Effector CD8-positive, alpha-beta T cell (primary cell): ENCODE data around the gene CLIP2.
"Not testable (repeated sequence)": the region's sequence is repeated elsewhere in the genome, so short reads cannot be mapped to it uniquely, and the experiment has no call there.

ENCODE experiments used
- DNase-seq: peaks from one replicate; lab custom pipeline; 2025; lab: John Stamatoyannopoulos, UW

CLIP2 gene

GRCh38 chr7:74403521-74404387 lies 114.5 kb downstream of the CLIP2 start:
- no peak for DNase-seq

GRCh38 chr7:74404388-74404700 lies 115.1 kb downstream of the CLIP2 start:
- DNase-seq: no peak

- DNase-seq: no peak
These were observed 115.5 kb downstream of the CLIP2 start for GRCh38 chr7:74404741-74405140.

GRCh38 chr7:74405191-74405898 lies 116.1 kb downstream of the CLIP2 start:
- no peak for DNase-seq

GRCh38 chr7:74405899-74406512 lies 116.8 kb downstream of the CLIP2 start:
- no peak for DNase-seq

- no peak for DNase-seq
These were observed 118.8 kb downstream of the CLIP2 start for GRCh38 chr7:74407958-74408357.

GRCh38 chr7:74409571-74409970 lies 120.4 kb downstream of the CLIP2 start:
- no peak for DNase-seq

GRCh38 chr7:74410772-74411171 lies 121.6 kb downstream of the CLIP2 start:
- no peak for DNase-seq

GRCh38 chr7:74411571-74411970 lies 122.4 kb downstream of the CLIP2 start:
- not testable (repeated sequence) for DNase-seq

- DNase-seq: no peak
These were observed 122.8 kb downstream of the CLIP2 start for GRCh38 chr7:74412056-74412455.

GRCh38 chr7:74412603-74413002 lies 123.4 kb downstream of the CLIP2 start:
- DNase-seq: no peak

- DNase-seq: not testable (repeated sequence)
These were observed 125.6 kb downstream of the CLIP2 start for GRCh38 chr7:74414595-74415333.

- peak; percentile 26 for DNase-seq
These were observed 128.3 kb downstream of the CLIP2 start for GRCh38 chr7:74417419-74417971.

- no peak for DNase-seq
These were observed 128.9 kb downstream of the CLIP2 start for GRCh38 chr7:74418076-74418475.

- no peak for DNase-seq
These were observed 129.3 kb downstream of the CLIP2 start for GRCh38 chr7:74418538-74418937.

- DNase-seq: not testable (repeated sequence)
These were observed 130.0 kb downstream of the CLIP2 start for GRCh38 chr7:74419232-74419631.

- no peak for DNase-seq
These were observed 130.8 kb downstream of the CLIP2 start for GRCh38 chr7:74420006-74420405.

GRCh38 chr7:74424291-74424880 lies 135.2 kb downstream of the CLIP2 start:
- DNase-seq: no peak

GRCh38 chr7:74428023-74428422 lies 138.8 kb downstream of the CLIP2 start:
- no peak for DNase-seq

- no peak for DNase-seq
These were observed 140.0 kb downstream of the CLIP2 start for GRCh38 chr7:74429153-74429747.

GRCh38 chr7:74430409-74430808 lies 141.2 kb downstream of the CLIP2 start:
- not testable (repeated sequence) for DNase-seq
